ENCODE data around the gene C13orf46. TPM values are rescaled to one million over a fixed set of nuclear protein-coding genes. Genes with fewer than 3 reads are reported as not detected.

C13orf46 gene
- total and polyA plus RNA-seq, 2 of the 8 experiments (the other 6 are each of a cell fraction or from before 2014, with no cell fraction given) = 0.23 to 0.28 TPM

GRCh38 chr13:113976711-113977684 is 3.1 kb upstream of the C13orf46 start:
- Histone ChIP-seq H3K9me3 (ENCODE audit: insufficient read depth in 2 of 2, low read depth in 1 of 2, low read length in 1 of 2) (no peaks in the 10 kb centered on the region), H3K14ac (ENCODE audit: insufficient read length) (no peak overlapping the region), H2AFZ (ENCODE audit: low read length) (no peak overlapping the region), H2BK5ac (ENCODE audit: low read depth, low read length) (peak overlapping the region; percentile 66; the same call in 1 of the 2 replicates), H3K23ac (ENCODE audit: insufficient read length) (no peak overlapping the region), H2BK15ac (ENCODE audit: low read length) (no peak overlapping the region), H2BK120ac (replicated peaks; ENCODE audit: low read depth, low read length) (no peak overlapping the region), H3K36me3 (ENCODE audit: control insufficient read depth in 2 of 4, insufficient read depth in 4 of 4, low read length in 3 of 4) (0 out of 8 replicates have a peak, but pooled peaks cover 0 to 3% (median 0%) of the 10 kb centered on the region in 4 experiments), H4K8ac (ENCODE audit: extremely low read depth, insufficient read depth, low read length) (no peak overlapping the region), H3K27ac (ENCODE audit: low read depth, low read length) (no peak overlapping the region), H3K79me1 (ENCODE audit: low read depth, low read length) (no peaks in the 10 kb centered on the region), H3K4me1 (replicated peaks in 1 of 4; ENCODE audit: control insufficient read depth in 3 of 4, insufficient read depth in 4 of 4, low read length in 3 of 4) (peaks cover 0 to 4% (median 0%) of the 10 kb centered on the region in 4 experiments; a peak in 2 of 7 replicates), H3K4ac (replicated peaks; ENCODE audit: insufficient read length, low read depth, low read length) (no peak overlapping the region), H3K56ac (replicated peaks; ENCODE audit: insufficient read length, low read depth, low read length) (no peak overlapping the region), H4K5ac (ENCODE audit: insufficient read length, low read depth, low read length) (no peak overlapping the region), H3K27me3 (replicated peaks in 1 of 4; ENCODE audit: control insufficient read depth in 3 of 4, extremely low read depth in 1 of 4, insufficient read depth in 3 of 4, low read length in 3 of 4) (no peaks in the 10 kb centered on the region), H4K20me1 (replicated peaks in 1 of 2; ENCODE audit: control insufficient read depth in 1 of 2, insufficient read depth in 2 of 2, low read length in 2 of 2) (peaks cover 0 to 7% of the 10 kb centered on the region in 2 experiments), H3K23me2 (ENCODE audit: low read depth, low read length) (no peaks in the 10 kb centered on the region), H3K79me2 (ENCODE audit: control insufficient read depth in 1 of 2, insufficient read depth in 2 of 2, low read length in 2 of 2) (no peaks in the 10 kb centered on the region), H4K91ac (replicated peaks; ENCODE audit: insufficient read length, low read length) (no peak overlapping the region), H3K4me2 (ENCODE audit: insufficient read depth in 1 of 2, low read depth in 2 of 2, low read length in 2 of 2) (no peak overlapping the region), H3K4me3 (ENCODE audit: extremely low read depth in 1 of 4, insufficient read depth in 2 of 4, low read depth in 3 of 4, low read length in 4 of 4) (no peak overlapping the region), H3K9ac (replicated peaks in 1 of 4; ENCODE audit: extremely low read depth in 1 of 4, low read depth in 3 of 4, low read length in 3 of 4) (no peak overlapping the region; a peak in 1 of 7 replicates), H2AK5ac (ENCODE audit: low read depth, low read length) (no peak overlapping the region), H3K18ac (ENCODE audit: extremely low read depth, low read length) (no peak overlapping the region; the same call in 1 of the 2 replicates), H2BK20ac (ENCODE audit: low read length) (no peak overlapping the region), H2BK12ac (ENCODE audit: low read depth, low read length) (no peak overlapping the region)
- TF ChIP-seq CTBP2 (IDR thresholded peaks at IDR 0.05; ENCODE audit: borderline replicate concordance, insufficient read depth, insufficient read length, low read length) = peak; percentile 80
- no peak for TF ChIP-seq ZNF274 (IDR thresholded peaks at IDR 0.05; ENCODE audit: borderline replicate concordance, extremely low read depth, low read length)
- TF ChIP-seq SIN3A (conservative IDR thresholded peaks at IDR 0.05 in 1 of 2, IDR thresholded peaks at IDR 0.05 in 1 of 2; ENCODE audit: low read depth in 1 of 2, low read length in 2 of 2) = 0 out of 4 replicates have a peak, but pooled peaks of 1 of the 2 experiments have one; percentile 22
- no peak for FAIRE-seq
- POLR2A ChIA-PET (ENCODE audit: partially characterized antibody) = interaction anchor here (0.6 to 0.9 kb wide), 2 partner anchors 14 to 263 kb away, joined by 3 read pairs; no protein-coding TSS in a partner anchor
- CTCF ChIA-PET (ENCODE audit: partially characterized antibody) = no interaction called here
- WGBS, 2 experiments (ENCODE audit: extremely low coverage in 1 of 2, insufficient coverage in 1 of 2, insufficient read length in 1 of 2, insufficient replicate concordance in 2 of 2, low coverage in 1 of 2, low lambda C conversion rate in 2 of 2, missing lambda C conversion rate in 1 of 2) = 88% methylated on average over 21 of the region's 21 CpGs; no CpG with 5 or more reads in 1 of the 2 experiments
- DNase-seq (ENCODE audit: low read depth in 1 of 2, low spot score in 2 of 2) = no peak

All from H1 (cell line).